Ovary (tissue), 9 donors: ENCODE data around the gene TLE5. TPM values are rescaled to one million over a fixed set of nuclear protein-coding genes. Genes with fewer than 3 reads are reported as not detected.
"Not testable (repeated sequence)": the region's sequence is repeated elsewhere in the genome, so short reads cannot be mapped to it uniquely, and the experiment has no call there.

Experiments used
- DNase-seq, 5 donors: peaks; one replicate each; pipeline ENCODE4 v3.0.0-alpha.2; 2019 to 2020
- H3K27ac ChIP-seq, 2 donors: fragments of 200-600 bp; one replicate each; pipeline versions ENCODE4 v1.5.1 to v1.8.0; 2019 to 2022
- H3K27me3 ChIP-seq: fragments of 200-600 bp; one replicate; pipeline ENCODE4 v1.8.0; 2022
- H3K36me3 ChIP-seq: fragments of 200-600 bp; sonication (generic); one replicate; pipeline ENCODE4 v1.5.1; 2019
- H3K4me1 ChIP-seq: one replicate; pipeline ENCODE4 v1.8.1; 2013; ENCODE audit warnings: mild to moderate bottlenecking, moderate library complexity; ENCODE audit not compliant: insufficient read depth
- H3K4me3 ChIP-seq: fragments of 200-600 bp; sonication (generic); one replicate; pipeline ENCODE4 v1.5.1; 2017
- H3K9me3 ChIP-seq, 2 donors: fragments of 200-600 bp in 1 of 2; sonication (generic) in 1 of 2; one replicate each; pipeline versions ENCODE4 v1.5.1 to v1.8.1; 2013 to 2019; ENCODE audit warnings: mild to moderate bottlenecking in 1 of 2, moderate library complexity in 1 of 2
- CTCF ChIP-seq, 3 donors: fragments of 450-650 bp in 2 of 3; fragments of 200-600 bp in 1 of 3; IDR thresholded peaks; one replicate each; pipeline versions ENCODE4 v1.5.1 to v1.8.0; 2016 to 2022; ENCODE audit warnings: antibody characterized with exemption in 3 of 3, mild to moderate bottlenecking in 1 of 3
- EP300 ChIP-seq: sonication (generic); formaldehyde crosslinking; IDR thresholded peaks from one replicate; pipeline ENCODE4 v1.6.1; 2017; ENCODE audit warnings: antibody characterized with exemption
- POLR2A ChIP-seq: fragments of 450-650 bp; IDR thresholded peaks from one replicate; pipeline ENCODE4 v1.6.1; 2017; ENCODE audit warnings: antibody characterized with exemption, mild to moderate bottlenecking, moderate library complexity
- WGBS, 3 donors: extraction: QIAGEN DNeasy Blood & Tissue Kit in 1 of 3; methylation state at CpG; one replicate each; pipeline versions ENCODE4 v1.1.5 to v1.1.7; 2013 to 2017; 5-methylcytosine and 5-hydroxymethylcytosine counted together
- intact Hi-C, 4 donors: fragments of 100-400 bp; cut with DNase I; formaldehyde crosslinking; loops; one replicate each; pipeline versions ENCODE4 v1.11.0 to v1.15.1; 2022 to 2023
- polyA plus RNA-seq, 2 donors: library from polyadenylated mRNA; stranded (reverse); fragments of 200-250 nt in 1 of 2; fragments of 350-450 nt in 1 of 2; fragmentation: Illumina TruSeq in 1 of 2; extraction: RNeasy Lipid Tissue Mini Kit (QIAGEN cat#74804) in 1 of 2; gene quantifications; one replicate each; pipeline ENCODE4 v1.2.3, GENCODE V29; 2013 to 2014
- total RNA-seq, 7 donors: library from RNA; depleted of rRNA in 2 of 7; stranded (reverse); fragments of >200 nt in 2 of 7; fragmentation: NEBNext Ultra II Directional in 3 of 7; extraction: Animal tissue kit (Norgen Biotek cat#: 25700) in 3 of 7; gene quantifications; one replicate each; pipeline versions ENCODE4 v1.1.0 to v1.2.4, GENCODE V29; 2016 to 2023
- donor health status: DM: no; HTN: no; CAD: no; lungs with moderate emphysema.
- donor health status: DM: no; HTN: no; CAD: no.
- donor health status: Bipolar disorder and iron deficiency.
- donor health status: DM: yes; HTN: yes; CAD: no.
- donor health status: DM: no; HTN: no; CAD: no.
- donor health status: DM: yes; HTN: yes; CAD: no.

TLE5 gene
- total and polyA plus RNA-seq, 9 donors, result 241 to 670 (median 503) TPM

DNA sequence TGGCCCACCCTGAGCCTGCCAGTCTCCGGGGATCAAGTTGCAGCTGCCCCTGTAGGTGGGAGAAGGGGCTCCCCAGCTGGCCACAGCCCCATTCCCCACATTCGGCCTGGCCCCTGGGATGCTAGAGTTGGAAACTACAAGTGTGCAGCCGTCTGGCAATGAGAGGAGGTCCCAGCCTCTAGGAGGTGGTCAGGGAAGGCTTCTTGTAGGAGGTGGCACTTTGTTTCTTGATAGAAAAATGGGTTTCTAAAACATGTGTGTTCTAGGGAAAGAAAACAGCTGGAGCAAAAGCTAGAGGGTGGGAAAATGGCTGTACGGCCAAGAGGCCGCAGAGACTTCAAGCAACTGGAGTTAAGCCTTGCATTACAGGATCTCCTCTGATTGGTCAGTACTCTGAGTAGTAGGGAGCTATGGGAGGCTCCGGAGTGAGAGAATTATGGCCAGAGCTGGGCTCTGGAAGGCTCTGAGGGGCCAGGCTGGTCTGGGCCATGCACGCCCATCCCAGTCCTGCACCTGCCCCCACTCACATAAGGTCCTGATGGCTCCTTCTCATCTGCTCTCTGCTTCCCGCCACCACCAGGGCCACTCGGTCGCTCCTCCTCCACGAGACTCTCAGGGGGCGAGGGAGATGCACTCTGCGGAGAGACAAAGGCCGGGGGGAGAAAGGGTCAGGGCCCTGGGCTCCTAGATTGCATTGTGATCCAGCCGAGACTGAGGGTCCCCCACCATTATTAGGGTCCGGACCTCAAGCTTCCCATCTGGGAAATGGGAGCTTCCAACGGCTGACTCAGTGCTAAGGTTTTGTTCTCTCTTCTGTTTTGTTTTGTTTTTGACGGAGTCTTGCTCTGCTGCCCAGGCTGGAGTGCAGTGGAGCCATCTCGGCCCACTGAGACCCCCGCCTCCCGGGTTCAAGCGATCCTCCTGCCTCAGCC is 46.9 kb downstream of the TLE5 start:
- Histone ChIP-seq H3K4me3 (no peak overlapping the region), H3K36me3 (no peaks in the 10 kb centered on the region), H3K9me3 (no peaks in the 10 kb centered on the region), H3K27ac (no peak overlapping the region), H3K4me1 (no peaks in the 10 kb centered on the region), H3K27me3 (no peaks in the 10 kb centered on the region)
- intact Hi-C loops, result no loop called here
- TF ChIP-seq CTCF (IDR thresholded peaks at IDR 0.05), result no peak
- TF ChIP-seq EP300, result no peak
- no peak for TF ChIP-seq POLR2A
- no peak for DNase-seq
- WGBS, 3 donors, result 90 to 91% (median 91%) methylated on average over 22 of the region's 22 CpGs

GRCh38 chr19:3014135-3014534 is 48.2 kb downstream of the TLE5 start:
- 97 to 98% (median 97%) methylated on average over 8 of the region's 8 CpGs for WGBS, 3 donors
- Histone ChIP-seq H3K9me3 (no peaks in the 10 kb centered on the region), H3K4me1 (no peaks in the 10 kb centered on the region), H3K27me3 (no peaks in the 10 kb centered on the region), H3K27ac (no peak overlapping the region), H3K36me3 (no peaks in the 10 kb centered on the region), H3K4me3 (no peak overlapping the region)
- no peak for TF ChIP-seq POLR2A
- TF ChIP-seq CTCF (IDR thresholded peaks at IDR 0.05), result no peak
- TF ChIP-seq EP300, result no peak
- DNase-seq, result no peak
- intact Hi-C loops, result no loop called here

- intact Hi-C loops, result no loop called here
- Histone ChIP-seq H3K27ac (no peak overlapping the region), H3K4me3 (no peak overlapping the region), H3K9me3 (no peaks in the 10 kb centered on the region), H3K4me1 (no peaks in the 10 kb centered on the region), H3K36me3 (no peaks in the 10 kb centered on the region), H3K27me3 (no peaks in the 10 kb centered on the region)
- no peak for TF ChIP-seq EP300
- no peak for TF ChIP-seq POLR2A
- TF ChIP-seq CTCF (IDR thresholded peaks at IDR 0.05), result no peak
- no peak for DNase-seq
- 63 to 79% (median 64%) methylated on average over 7 of the region's 7 CpGs for WGBS, 3 donors
Measured at GRCh38 chr19:3013263-3013725, 49.0 kb downstream of the TLE5 start.

GRCh38 chr19:3012621-3013262 is 49.6 kb downstream of the TLE5 start:
- Histone ChIP-seq H3K27ac (no peak overlapping the region), H3K4me1 (no peaks in the 10 kb centered on the region), H3K4me3 (no peak overlapping the region), H3K36me3 (no peaks in the 10 kb centered on the region), H3K9me3 (no peaks in the 10 kb centered on the region), H3K27me3 (no peaks in the 10 kb centered on the region)
- TF ChIP-seq EP300 (no peak), CTCF (IDR thresholded peaks at IDR 0.05) (no peak), POLR2A (no peak)
- intact Hi-C loops, result no loop called here
- 72 to 79% (median 74%) methylated on average over 16 of the region's 16 CpGs for WGBS, 3 donors
- no peak for DNase-seq

DNA sequence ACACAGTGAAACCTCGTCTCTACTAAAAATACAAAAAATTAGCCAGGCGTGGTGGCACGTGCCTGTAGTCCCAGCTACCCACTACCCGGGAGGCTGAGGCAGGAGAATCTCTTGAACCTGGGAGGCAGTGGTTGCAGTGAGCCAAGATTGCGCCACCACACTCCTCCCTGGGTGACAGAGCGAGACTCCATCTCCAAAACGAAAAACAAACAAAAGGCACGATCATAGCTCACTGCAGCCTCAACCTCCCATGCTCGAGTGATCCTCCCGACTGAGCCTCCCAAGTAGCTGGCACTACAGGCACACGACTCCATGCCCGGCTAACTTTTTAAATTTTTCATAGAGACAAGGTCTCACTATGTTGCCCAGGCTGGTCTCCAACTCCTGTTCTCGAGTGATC is 50.2 kb downstream of the TLE5 start:
- H3K27me3 ChIP-seq, intact Hi-C loops, DNase-seq, H3K9me3 ChIP-seq, H3K27ac ChIP-seq, H3K4me3 ChIP-seq, H3K4me1 ChIP-seq, H3K36me3 ChIP-seq: not testable (repeated sequence)
- 85 to 92% (median 91%) methylated on average over 13 of the region's 13 CpGs for WGBS, 3 donors
